Measurements from ENCODE around the gene NAGLU. TPM values are rescaled to one million over a fixed set of nuclear protein-coding genes. Genes with fewer than 3 reads are reported as not detected.
A peak's percentile ranks its signal among the peaks of the same experiment; 100 is the strongest.

Gene NAGLU
- total and polyA plus RNA-seq, 2 of the 13 experiments (the other 11 are each of a cell fraction or from before 2014, with no cell fraction given): 28.2 to 40.1 TPM

DNA sequence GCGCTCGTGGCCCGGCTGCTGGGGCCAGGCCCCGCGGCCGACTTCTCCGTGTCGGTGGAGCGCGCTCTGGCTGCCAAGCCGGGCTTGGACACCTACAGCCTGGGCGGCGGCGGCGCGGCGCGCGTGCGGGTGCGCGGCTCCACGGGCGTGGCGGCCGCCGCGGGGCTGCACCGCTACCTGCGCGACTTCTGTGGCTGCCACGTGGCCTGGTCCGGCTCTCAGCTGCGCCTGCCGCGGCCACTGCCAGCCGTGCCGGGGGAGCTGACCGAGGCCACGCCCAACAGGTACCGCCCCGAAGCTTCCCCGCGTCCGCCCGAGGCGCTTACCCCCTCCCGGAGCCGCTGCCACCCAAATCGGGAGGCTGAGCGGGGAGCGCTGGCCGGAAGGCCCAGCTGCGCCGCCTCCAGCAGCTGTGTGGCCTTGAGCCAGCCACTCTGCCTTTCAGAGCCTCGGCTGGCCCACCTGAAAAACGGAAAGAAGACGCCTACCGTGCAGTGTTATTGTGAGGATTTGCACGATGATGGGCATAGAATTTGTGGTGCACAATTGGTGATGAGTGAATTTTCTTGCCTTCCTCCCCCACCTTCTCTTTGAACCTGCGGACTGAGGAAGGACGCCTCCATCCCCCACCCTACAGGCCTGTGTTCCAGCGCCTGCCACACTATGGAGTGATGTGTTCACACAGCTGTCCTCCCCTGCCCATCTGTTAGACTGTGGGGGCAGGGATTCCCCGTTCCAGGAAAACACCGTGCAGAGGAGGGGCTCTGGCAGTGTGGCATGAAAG lies 523 bp downstream of the NAGLU start (continued):
- TF ChIP-seq TEAD2 (CRISPR knock-in tag; IDR thresholded peaks at IDR 0.05) (no peak), ZC3H13 (CRISPR knock-in tag; IDR thresholded peaks at IDR 0.05) (no peak; the same call in 1 of the 2 replicates), MED8 (CRISPR knock-in tag; IDR thresholded peaks at IDR 0.05; ENCODE audit: insufficient replicate concordance) (no peak), RFX1 (IDR thresholded peaks at IDR 0.05) (no peak), ZNF44 (CRISPR knock-in tag; IDR thresholded peaks at IDR 0.05) (no peak; the same call in 1 of the 2 replicates), MZF1 (CRISPR knock-in tag; IDR thresholded peaks at IDR 0.05; ENCODE audit: borderline replicate concordance) (no peak; the same call in 1 of the 2 replicates), PHF5A (CRISPR knock-in tag; IDR thresholded peaks at IDR 0.05; ENCODE audit: low read depth, unreplicated experiment) (peak; percentile 50), ZNF501 (CRISPR knock-in tag; IDR thresholded peaks at IDR 0.05) (peak; percentile 78), GABPB1 (CRISPR knock-in tag; IDR thresholded peaks at IDR 0.05) (peak; percentile 90), YEATS4 (CRISPR knock-in tag; IDR thresholded peaks at IDR 0.05; ENCODE audit: borderline replicate concordance) (peak; percentile 84), NFYB (CRISPR knock-in tag; IDR thresholded peaks at IDR 0.05) (0 out of 2 replicates have a peak, but pooled peaks have one; percentile 32), PRPF4 (IDR thresholded peaks at IDR 0.05; ENCODE audit: low read depth, low read length, poor library complexity, severe bottlenecking) (no peak), KDM5A (IDR thresholded peaks at IDR 0.05; ENCODE audit: borderline replicate concordance, low read length) (peak; percentile 41; the same call in 1 of the 2 replicates), ZNF30 (CRISPR knock-in tag; IDR thresholded peaks at IDR 0.05) (no peak)
- TF ChIP-seq, protein P1, sequence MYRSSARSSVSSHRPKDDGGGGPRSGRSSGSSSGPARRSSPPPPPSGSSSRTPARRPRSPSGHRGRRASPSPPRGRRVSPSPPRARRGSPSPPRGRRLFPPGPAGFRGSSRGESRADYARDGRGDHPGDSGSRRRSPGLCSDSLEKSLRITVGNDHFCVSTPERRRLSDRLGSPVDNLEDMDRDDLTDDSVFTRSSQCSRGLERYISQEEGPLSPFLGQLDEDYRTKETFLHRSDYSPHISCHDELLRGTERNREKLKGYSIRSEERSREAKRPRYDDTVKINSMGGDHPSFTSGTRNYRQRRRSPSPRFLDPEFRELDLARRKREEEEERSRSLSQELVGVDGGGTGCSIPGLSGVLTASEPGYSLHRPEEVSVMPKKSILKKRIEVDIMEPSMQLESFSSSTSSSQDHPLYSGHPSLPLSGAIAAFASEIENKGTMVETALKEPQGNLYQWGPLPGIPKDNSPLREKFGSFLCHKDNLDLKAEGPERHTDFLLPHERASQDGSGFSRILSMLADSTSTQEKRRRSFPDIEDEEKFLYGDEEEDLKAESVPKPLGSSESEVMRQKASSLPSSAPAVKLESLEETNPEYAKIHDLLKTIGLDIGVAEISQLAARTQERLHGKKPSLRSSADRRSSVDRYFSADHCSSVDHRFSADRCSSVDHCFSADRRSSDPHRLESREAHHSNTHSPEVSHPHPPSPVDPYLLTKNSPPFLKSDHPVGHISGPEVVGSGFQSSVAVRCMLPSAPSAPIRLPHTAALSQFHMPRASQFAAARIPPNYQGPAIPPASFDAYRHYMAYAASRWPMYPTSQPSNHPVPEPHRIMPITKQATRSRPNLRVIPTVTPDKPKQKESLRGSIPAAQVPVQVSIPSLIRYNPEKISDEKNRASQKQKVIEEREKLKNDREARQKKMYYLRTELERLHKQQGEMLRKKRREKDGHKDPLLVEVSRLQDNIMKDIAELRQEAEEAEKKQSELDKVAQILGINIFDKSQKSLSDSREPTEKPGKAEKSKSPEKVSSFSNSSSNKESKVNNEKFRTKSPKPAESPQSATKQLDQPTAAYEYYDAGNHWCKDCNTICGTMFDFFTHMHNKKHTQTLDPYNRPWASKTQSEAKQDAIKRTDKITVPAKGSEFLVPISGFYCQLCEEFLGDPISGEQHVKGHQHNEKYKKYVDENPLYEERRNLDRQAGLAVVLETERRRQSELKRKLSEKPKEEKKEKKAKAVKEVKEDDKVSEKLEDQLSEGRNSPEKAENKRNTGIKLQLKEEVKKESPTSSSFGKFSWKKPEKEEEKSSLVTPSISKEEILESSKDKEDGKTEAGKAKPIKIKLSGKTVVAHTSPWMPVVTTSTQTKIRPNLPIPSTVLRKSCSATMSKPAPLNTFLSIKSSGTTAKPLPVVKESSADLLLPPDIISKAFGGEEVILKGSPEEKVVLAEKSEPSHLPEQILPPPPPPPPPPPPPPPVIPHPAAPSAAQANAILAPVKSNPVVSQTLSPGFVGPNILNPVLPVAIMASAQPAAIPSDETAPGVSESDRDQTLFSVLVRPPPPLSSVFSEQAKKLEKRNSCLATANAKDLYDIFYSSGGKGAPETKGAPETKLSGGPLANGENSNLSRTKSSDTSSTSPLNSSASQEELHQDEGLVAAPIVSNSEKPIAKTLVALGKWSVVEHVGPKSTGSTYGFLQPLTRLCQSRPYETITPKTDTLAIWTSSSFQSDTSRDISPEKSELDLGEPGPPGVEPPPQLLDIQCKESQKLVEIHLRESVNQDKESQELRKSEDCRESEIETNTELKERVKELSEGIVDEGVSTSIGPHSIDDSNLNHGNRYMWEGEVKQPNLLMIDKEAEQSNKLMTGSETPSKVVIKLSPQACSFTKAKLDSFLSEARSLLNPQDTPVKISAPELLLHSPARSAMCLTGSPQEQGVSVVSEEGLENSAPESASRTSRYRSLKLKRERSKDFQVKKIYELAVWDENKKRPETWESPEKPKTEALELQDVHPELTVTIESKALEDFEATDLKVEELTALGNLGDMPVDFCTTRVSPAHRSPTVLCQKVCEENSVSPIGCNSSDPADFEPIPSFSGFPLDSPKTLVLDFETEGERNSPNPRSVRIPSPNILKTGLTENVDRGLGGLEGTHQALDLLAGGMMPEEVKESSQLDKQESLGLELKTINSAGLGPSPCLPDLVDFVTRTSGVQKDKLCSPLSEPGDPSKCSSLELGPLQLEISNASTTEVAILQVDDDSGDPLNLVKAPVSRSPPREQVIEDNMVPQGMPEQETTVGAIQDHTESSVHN (CRISPR knock-in tag; IDR thresholded peaks at IDR 0.05): no peak
- TF ChIP-seq, protein P2, sequence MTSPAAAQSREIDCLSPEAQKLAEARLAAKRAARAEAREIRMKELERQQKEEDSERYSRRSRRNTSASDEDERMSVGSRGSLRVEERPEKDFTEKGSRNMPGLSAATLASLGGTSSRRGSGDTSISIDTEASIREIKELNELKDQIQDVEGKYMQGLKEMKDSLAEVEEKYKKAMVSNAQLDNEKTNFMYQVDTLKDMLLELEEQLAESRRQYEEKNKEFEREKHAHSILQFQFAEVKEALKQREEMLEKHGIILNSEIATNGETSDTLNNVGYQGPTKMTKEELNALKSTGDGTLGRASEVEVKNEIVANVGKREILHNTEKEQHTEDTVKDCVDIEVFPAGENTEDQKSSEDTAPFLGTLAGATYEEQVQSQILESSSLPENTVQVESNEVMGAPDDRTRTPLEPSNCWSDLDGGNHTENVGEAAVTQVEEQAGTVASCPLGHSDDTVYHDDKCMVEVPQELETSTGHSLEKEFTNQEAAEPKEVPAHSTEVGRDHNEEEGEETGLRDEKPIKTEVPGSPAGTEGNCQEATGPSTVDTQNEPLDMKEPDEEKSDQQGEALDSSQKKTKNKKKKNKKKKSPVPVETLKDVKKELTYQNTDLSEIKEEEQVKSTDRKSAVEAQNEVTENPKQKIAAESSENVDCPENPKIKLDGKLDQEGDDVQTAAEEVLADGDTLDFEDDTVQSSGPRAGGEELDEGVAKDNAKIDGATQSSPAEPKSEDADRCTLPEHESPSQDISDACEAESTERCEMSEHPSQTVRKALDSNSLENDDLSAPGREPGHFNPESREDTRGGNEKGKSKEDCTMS (CRISPR knock-in tag; conservative IDR thresholded peaks at IDR 0.05): no peak

Data from HepG2 (cell line).